ENCODE data around the gene TFB1M. TPM values are rescaled to one million over a fixed set of nuclear protein-coding genes. Genes with fewer than 3 reads are reported as not detected.
"Not testable (repeated sequence)": the region's sequence is repeated elsewhere in the genome, so short reads cannot be mapped to it uniquely, and the experiment has no call there.

Gene TFB1M
- total RNA-seq, 1 experiment from 2014 or later: 45.0 TPM

GRCh38 chr6:155218711-155219110 is 95.6 kb downstream of the TFB1M start:
- H3K27ac ChIP-seq (ENCODE audit: low read length); H3K4me1 ChIP-seq (ENCODE audit: low read length); H3K27me3 ChIP-seq (ENCODE audit: low read length); H2AFZ ChIP-seq (ENCODE audit: low read length); DNase-seq; H3K9ac ChIP-seq (ENCODE audit: low read length); H3K79me2 ChIP-seq (ENCODE audit: low read length); H3K4me2 ChIP-seq (ENCODE audit: low read depth, low read length, poor library complexity, severe bottlenecking); H3K36me3 ChIP-seq (ENCODE audit: insufficient read depth, low read length); H3K9me3 ChIP-seq (ENCODE audit: low read length); H4K20me1 ChIP-seq (ENCODE audit: insufficient read depth, low read depth, low read length); H3K4me3 ChIP-seq (ENCODE audit: low read length); H3K9me2 ChIP-seq (replicated peaks; ENCODE audit: insufficient read depth, low read length): not testable (repeated sequence)

- H4K20me1 ChIP-seq (ENCODE audit: insufficient read depth, low read depth, low read length): no peaks in the 10 kb centered on the region
- H3K9me3 ChIP-seq (ENCODE audit: low read length): no peaks in the 10 kb centered on the region
- H3K4me1 ChIP-seq (ENCODE audit: low read length): no peaks in the 10 kb centered on the region
- H3K9ac ChIP-seq (ENCODE audit: low read length): no peak overlapping the region
- no peaks in the 10 kb centered on the region for H3K36me3 ChIP-seq (ENCODE audit: insufficient read depth, low read length)
- no peak overlapping the region for H3K27ac ChIP-seq (ENCODE audit: low read length)
- H3K4me2 ChIP-seq (ENCODE audit: low read depth, low read length, poor library complexity, severe bottlenecking): no peak overlapping the region
- H3K9me2 ChIP-seq (replicated peaks; ENCODE audit: insufficient read depth, low read length): no peaks in the 10 kb centered on the region
- no peak overlapping the region for H3K4me3 ChIP-seq (ENCODE audit: low read length)
- DNase-seq: no peak
- H3K79me2 ChIP-seq (ENCODE audit: low read length): no peaks in the 10 kb centered on the region
- H2AFZ ChIP-seq (ENCODE audit: low read length): no peak overlapping the region
- H3K27me3 ChIP-seq (ENCODE audit: low read length): no peaks in the 10 kb centered on the region
These were observed 97.8 kb downstream of the TFB1M start for GRCh38 chr6:155216312-155217046.

GRCh38 chr6:155215906-155216305 is 98.4 kb downstream of the TFB1M start:
- no peak overlapping the region for H2AFZ ChIP-seq (ENCODE audit: low read length)
- no peak for DNase-seq
- no peaks in the 10 kb centered on the region for H4K20me1 ChIP-seq (ENCODE audit: insufficient read depth, low read depth, low read length)

GRCh38 chr6:155213611-155214372 is 100.5 kb downstream of the TFB1M start:
- no peak for DNase-seq
- Histone ChIP-seq H3K4me1 (ENCODE audit: low read length) (no peaks in the 10 kb centered on the region), H3K9ac (ENCODE audit: low read length) (no peak overlapping the region), H3K4me2 (ENCODE audit: low read depth, low read length, poor library complexity, severe bottlenecking) (no peak overlapping the region), H4K20me1 (ENCODE audit: insufficient read depth, low read depth, low read length) (no peaks in the 10 kb centered on the region), H3K36me3 (ENCODE audit: insufficient read depth, low read length) (no peaks in the 10 kb centered on the region), H3K9me2 (replicated peaks; ENCODE audit: insufficient read depth, low read length) (no peaks in the 10 kb centered on the region), H3K9me3 (ENCODE audit: low read length) (no peaks in the 10 kb centered on the region), H2AFZ (ENCODE audit: low read length) (no peak overlapping the region), H3K79me2 (ENCODE audit: low read length) (no peaks in the 10 kb centered on the region), H3K4me3 (ENCODE audit: low read length) (no peak overlapping the region), H3K27me3 (ENCODE audit: low read length) (no peaks in the 10 kb centered on the region), H3K27ac (ENCODE audit: low read length) (no peak overlapping the region)

More at GRCh38 chr6:155215906-155216305, 98.4 kb downstream of the TFB1M start:
- Histone ChIP-seq H3K9me3 (ENCODE audit: low read length) (no peaks in the 10 kb centered on the region), H3K27me3 (ENCODE audit: low read length) (no peaks in the 10 kb centered on the region), H3K4me3 (ENCODE audit: low read length) (no peak overlapping the region), H3K4me2 (ENCODE audit: low read depth, low read length, poor library complexity, severe bottlenecking) (no peak overlapping the region), H3K9ac (ENCODE audit: low read length) (no peak overlapping the region), H3K79me2 (ENCODE audit: low read length) (no peaks in the 10 kb centered on the region), H3K9me2 (replicated peaks; ENCODE audit: insufficient read depth, low read length) (no peaks in the 10 kb centered on the region), H3K4me1 (ENCODE audit: low read length) (no peaks in the 10 kb centered on the region), H3K36me3 (ENCODE audit: insufficient read depth, low read length) (no peaks in the 10 kb centered on the region), H3K27ac (ENCODE audit: low read length) (no peak overlapping the region)

- Histone ChIP-seq H3K27me3 (ENCODE audit: low read length) (no peaks in the 10 kb centered on the region), H2AFZ (ENCODE audit: low read length) (no peak overlapping the region), H3K79me2 (ENCODE audit: low read length) (no peaks in the 10 kb centered on the region), H3K27ac (ENCODE audit: low read length) (no peak overlapping the region), H3K4me2 (ENCODE audit: low read depth, low read length, poor library complexity, severe bottlenecking) (no peak overlapping the region), H3K4me1 (ENCODE audit: low read length) (no peaks in the 10 kb centered on the region), H3K9me2 (replicated peaks; ENCODE audit: insufficient read depth, low read length) (no peaks in the 10 kb centered on the region), H3K9me3 (ENCODE audit: low read length) (no peaks in the 10 kb centered on the region), H3K4me3 (ENCODE audit: low read length) (no peak overlapping the region), H3K36me3 (ENCODE audit: insufficient read depth, low read length) (no peaks in the 10 kb centered on the region), H4K20me1 (ENCODE audit: insufficient read depth, low read depth, low read length) (no peaks in the 10 kb centered on the region), H3K9ac (ENCODE audit: low read length) (no peak overlapping the region)
- no peak for DNase-seq
These were observed 101.5 kb downstream of the TFB1M start for GRCh38 chr6:155212616-155213380.

GRCh38 chr6:155212106-155212505 is 102.2 kb downstream of the TFB1M start:
- Histone ChIP-seq H3K4me3 (ENCODE audit: low read length) (no peak overlapping the region), H3K9ac (ENCODE audit: low read length) (no peak overlapping the region)

GRCh38 chr6:155207223-155207622 is 107.1 kb downstream of the TFB1M start:
- H3K9ac ChIP-seq (ENCODE audit: low read length): no peak overlapping the region
- H4K20me1 ChIP-seq (ENCODE audit: insufficient read depth, low read depth, low read length): no peaks in the 10 kb centered on the region
- H3K4me1 ChIP-seq (ENCODE audit: low read length): no peaks in the 10 kb centered on the region
- no peak overlapping the region for H2AFZ ChIP-seq (ENCODE audit: low read length)
- H3K4me3 ChIP-seq (ENCODE audit: low read length): no peak overlapping the region
- no peak for DNase-seq
- no peaks in the 10 kb centered on the region for H3K27me3 ChIP-seq (ENCODE audit: low read length)
- H3K79me2 ChIP-seq (ENCODE audit: low read length): no peaks in the 10 kb centered on the region
- H3K27ac ChIP-seq (ENCODE audit: low read length): no peak overlapping the region
- H3K36me3 ChIP-seq (ENCODE audit: insufficient read depth, low read length): no peaks in the 10 kb centered on the region
- H3K9me2 ChIP-seq (replicated peaks; ENCODE audit: insufficient read depth, low read length): no peaks in the 10 kb centered on the region
- H3K9me3 ChIP-seq (ENCODE audit: low read length): no peaks in the 10 kb centered on the region
- no peak overlapping the region for H3K4me2 ChIP-seq (ENCODE audit: low read depth, low read length, poor library complexity, severe bottlenecking)

More at GRCh38 chr6:155212106-155212505, 102.2 kb downstream of the TFB1M start:
- H3K4me2 ChIP-seq (ENCODE audit: low read depth, low read length, poor library complexity, severe bottlenecking): no peak overlapping the region
- no peaks in the 10 kb centered on the region for H3K27me3 ChIP-seq (ENCODE audit: low read length)
- no peaks in the 10 kb centered on the region for H3K36me3 ChIP-seq (ENCODE audit: insufficient read depth, low read length)
- H3K27ac ChIP-seq (ENCODE audit: low read length): no peak overlapping the region
- H3K9me2 ChIP-seq (replicated peaks; ENCODE audit: insufficient read depth, low read length): no peaks in the 10 kb centered on the region
- DNase-seq: no peak
- H3K4me1 ChIP-seq (ENCODE audit: low read length): no peaks in the 10 kb centered on the region
- H4K20me1 ChIP-seq (ENCODE audit: insufficient read depth, low read depth, low read length): no peaks in the 10 kb centered on the region
- H3K9me3 ChIP-seq (ENCODE audit: low read length): no peaks in the 10 kb centered on the region
- H2AFZ ChIP-seq (ENCODE audit: low read length): no peak overlapping the region
- no peaks in the 10 kb centered on the region for H3K79me2 ChIP-seq (ENCODE audit: low read length)

Data from Karpas-422 (cell line).